HG03342 (cell line): ENCODE measurements around the gene PLD6.

ENCODE experiments used
- ATAC-seq: cut with Tn5 transposase; IDR thresholded peaks from one replicate; pipeline ENCODE4 v1.9.1; 2021; ENCODE audit warnings: mild to moderate bottlenecking, moderate library complexity; ENCODE audit not compliant: unreplicated experiment

PLD6 gene

GRCh38 chr17:17227608-17228520 is 21.7 kb upstream of the PLD6 start:
- ATAC-seq, result no peak

- ATAC-seq, result no peak
Measured at GRCh38 chr17:17226451-17227265, 20.5 kb upstream of the PLD6 start.

- no peak for ATAC-seq
Measured at GRCh38 chr17:17225901-17226300, 19.8 kb upstream of the PLD6 start.

GRCh38 chr17:17224137-17224536 is 18.0 kb upstream of the PLD6 start:
- ATAC-seq, result no peak

- no peak for ATAC-seq
Measured at GRCh38 chr17:17223736-17224135, 17.6 kb upstream of the PLD6 start.

- ATAC-seq, result no peak
Measured at GRCh38 chr17:17221329-17221728, 15.2 kb upstream of the PLD6 start.

- ATAC-seq, result no peak
Measured at GRCh38 chr17:17220529-17220928, 14.4 kb upstream of the PLD6 start.

GRCh38 chr17:17217995-17218394 is 11.9 kb upstream of the PLD6 start:
- ATAC-seq, result no peak

GRCh38 chr17:17216776-17217175 is 10.6 kb upstream of the PLD6 start:
- no peak for ATAC-seq

GRCh38 chr17:17216236-17216635 is 10.1 kb upstream of the PLD6 start:
- ATAC-seq, result no peak

GRCh38 chr17:17215575-17215974 is 9.4 kb upstream of the PLD6 start:
- ATAC-seq, result no peak

- ATAC-seq, result no peak
Measured at GRCh38 chr17:17214646-17215436, 8.7 kb upstream of the PLD6 start.

- no peak for ATAC-seq
Measured at GRCh38 chr17:17213775-17214174, 7.6 kb upstream of the PLD6 start.

GRCh38 chr17:17207998-17208397 is 1.9 kb upstream of the PLD6 start:
- no peak for ATAC-seq

GRCh38 chr17:17206913-17207335 is 791 bp upstream of the PLD6 start:
- ATAC-seq, result no peak

- peak; percentile 32 for ATAC-seq
Measured at GRCh38 chr17:17205368-17206123, 587 bp downstream of the PLD6 start.

- ATAC-seq, result no peak
Measured at GRCh38 chr17:17204635-17205231, 1.4 kb downstream of the PLD6 start.

GRCh38 chr17:17204041-17204591 is 2.0 kb downstream of the PLD6 start:
- no peak for ATAC-seq

- ATAC-seq, result no peak
Measured at GRCh38 chr17:17203173-17203730, 2.9 kb downstream of the PLD6 start.
